Adrenal gland (tissue), 5 donors: ENCODE results near the gene ZP2.

Source experiments
- CTCF ChIP-seq, 6 experiments: fragments of 450-650 bp in 4 of 6; fragments of 200-600 bp in 2 of 6; sonication (generic) in 1 of 6; IDR thresholded peaks; 1 replicate in 5 of 6; 2 replicates in 1 of 6; pipeline versions ENCODE4 v1.5.1 to v1.8.0; 2016 to 2021; ENCODE audit warnings: antibody characterized with exemption in 6 of 6, mild to moderate bottlenecking in 2 of 6, moderate library complexity in 1 of 6
- POLR2A ChIP-seq, 2 donors: fragments of 450-650 bp; IDR thresholded peaks; one replicate each; pipeline ENCODE4 v1.6.1; 2017; ENCODE audit warnings: antibody characterized with exemption in 2 of 2, mild to moderate bottlenecking in 2 of 2, moderate library complexity in 1 of 2
- donor health status: DM: no; HTN: no; CAD: no.

DNA sequence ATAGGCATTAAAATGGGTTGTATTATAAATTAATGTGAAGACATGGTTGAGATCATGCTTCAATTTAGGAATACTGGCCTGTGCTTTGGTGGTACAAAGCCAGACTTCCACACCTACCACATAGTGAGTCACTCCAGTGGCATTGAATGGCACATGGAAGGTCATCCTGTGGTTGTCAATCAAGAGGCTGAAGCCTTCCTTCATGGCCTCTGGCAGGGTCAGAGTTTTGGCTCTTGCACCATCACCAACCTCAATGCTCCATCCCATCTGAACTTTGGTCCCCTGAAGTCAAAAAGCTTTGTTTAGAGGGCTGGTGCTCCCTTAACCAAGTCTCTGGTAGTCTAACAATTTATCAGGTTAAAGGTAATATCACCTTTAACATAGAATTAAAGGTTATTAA lies 6.1 kb downstream of the ZP2 start:
- no peak for TF ChIP-seq CTCF (IDR thresholded peaks at IDR 0.05)
- TF ChIP-seq POLR2A (IDR thresholded peaks at IDR 0.05): no peak
